K562 (cell line): ENCODE data around the gene SOS2. TPM values are rescaled to one million over a fixed set of nuclear protein-coding genes. Genes with fewer than 3 reads are reported as not detected.

ENCODE experiments used
- ATAC-seq: fragments of 200-7000 bp; cut with Tn5 transposase; 3 replicates; pipeline ENCODE4 v1.9.1; 2020; ENCODE audit warnings: moderate library complexity
- BruUV-seq: library from RNA; stranded (reverse); fragments of 400-500 nt; replicated peaks from 2 replicates; lab custom pipeline; 2021; lab: Mats Ljungman, UMichigan
- CTCF ChIA-PET: fragments of 300-600 bp; formaldehyde crosslinking; extraction: SDS; loops from one replicate; lab custom pipeline; 2021; ENCODE audit warnings: low intra/inter-chr PET ratio; lab: Yijun Ruan, JAX
- POLR2A ChIA-PET: fragments of 300-600, 350-650 bp; sonication (Branson Sonifier 250); formaldehyde crosslinking; extraction: SDS; loops from one replicate; lab custom pipeline; 2021; ENCODE audit warnings: antibody characterized with exemption, inconsistent platforms; lab: Yijun Ruan, JAX
- DNase-seq, 4 experiments: peaks; one replicate each; pipeline versions ENCODE4 v3.0.0 to v3.0.0-alpha.2; 2011 to 2018; ENCODE audit warnings: low spot score in 3 of 4, mixed read lengths in 3 of 4; ENCODE audit errors: extremely low read depth in 1 of 4
- FAIRE-seq: peaks from 2 replicates; lab custom pipeline; 2011; peaks lifted over from hg19 to GRCh38; lab: Jason Lieb, UNC
- H2AFZ ChIP-seq: 2 replicates; pipeline ENCODE4 v1.6.0; 2011; ENCODE audit warnings: low read depth, low read length, control low read depth, inconsistent platforms
- H3K27ac ChIP-seq: fragments of 200-600 bp; 3 replicates; pipeline ENCODE4 v1.8.0; 2011; ENCODE audit warnings: low read depth, mild to moderate bottlenecking, control low read depth, inconsistent platforms, low read length, moderate library complexity, mixed read lengths; ENCODE audit errors: extremely low read depth
- H3K27me3 ChIP-seq, 2 experiments: fragments of 300-600 bp in 1 of 2; 2 replicates in 1 of 2; 3 replicates in 1 of 2; pipeline versions ENCODE4 v1.6.0 to v1.8.0; 2011; ENCODE audit warnings: inconsistent platforms in 2 of 2, low read length in 2 of 2, mild to moderate bottlenecking in 1 of 2, mixed read lengths in 1 of 2, moderate library complexity in 1 of 2; ENCODE audit not compliant: control insufficient read depth in 2 of 2, insufficient read depth in 2 of 2
- H3K36me3 ChIP-seq: fragments of 300-600 bp; 3 replicates; pipeline ENCODE4 v1.8.0; 2011; ENCODE audit warnings: mild to moderate bottlenecking, low read length, inconsistent platforms; ENCODE audit not compliant: control insufficient read depth, insufficient read depth
- H3K4me1 ChIP-seq, 2 experiments: fragments of 200-600 bp in 1 of 2; replicated peaks in 1 of 2; 2 replicates in 1 of 2; 3 replicates in 1 of 2; pipeline versions ENCODE4 v1.5.1 to v1.8.0; 2011; ENCODE audit warnings: inconsistent platforms in 2 of 2, low read length in 2 of 2, mild to moderate bottlenecking in 1 of 2, mixed read lengths in 1 of 2, moderate library complexity in 1 of 2; ENCODE audit not compliant: control insufficient read depth in 2 of 2, insufficient read depth in 2 of 2
- H3K4me2 ChIP-seq: 2 replicates; pipeline ENCODE4 v1.6.1; 2011; ENCODE audit warnings: low read length, control low read depth, inconsistent platforms, mixed read lengths; ENCODE audit not compliant: insufficient read depth
- H3K4me3 ChIP-seq: fragments of 200-600 bp; sonication (generic), shearing (Covaris generic); 2 replicates; pipeline ENCODE4 v1.5.1; 2016; ENCODE audit warnings: control low read depth, inconsistent platforms
- H3K79me2 ChIP-seq: fragments of 200-600 bp; 3 replicates; pipeline ENCODE4 v1.8.0; 2011; ENCODE audit warnings: low read length, inconsistent platforms; ENCODE audit not compliant: control insufficient read depth, insufficient read depth
- H3K9ac ChIP-seq, 2 experiments: 2 replicates each; pipeline versions ENCODE4 v1.6.0 to v1.6.1; 2011; ENCODE audit warnings: low read depth in 2 of 2, low read length in 2 of 2, control low read depth in 1 of 2, inconsistent platforms in 1 of 2, mild to moderate bottlenecking in 1 of 2, mixed read lengths in 1 of 2; ENCODE audit not compliant: insufficient read depth in 1 of 2
- H3K9me1 ChIP-seq: one replicate; pipeline ENCODE4 v1.6.0; 2011; ENCODE audit warnings: inconsistent platforms, mild to moderate bottlenecking, low read length, moderate library complexity; ENCODE audit not compliant: control insufficient read depth, insufficient read depth
- H3K9me3 ChIP-seq: replicated peaks from 2 replicates; pipeline ENCODE4 v1.5.1; 2011; ENCODE audit warnings: low read depth, low read length, inconsistent platforms; ENCODE audit not compliant: control insufficient read depth, insufficient read depth
- H4K20me1 ChIP-seq: replicated peaks from 2 replicates; pipeline ENCODE4 v1.6.1; 2011; ENCODE audit warnings: low read length, inconsistent platforms, mixed read lengths; ENCODE audit not compliant: control insufficient read depth, insufficient read depth
- CHD4 ChIP-seq: fragments of 200-600 bp; sonication (generic); IDR thresholded peaks from 3 replicates; pipeline ENCODE4 v1.6.1; 2012; ENCODE audit warnings: low read depth, mild to moderate bottlenecking, mixed read lengths, low read length, inconsistent platforms; ENCODE audit not compliant: insufficient read depth, insufficient replicate concordance, poor library complexity, severe bottlenecking
- FOXK1 ChIP-seq: sonication (generic); formaldehyde crosslinking; IDR thresholded peaks from 2 replicates; pipeline ENCODE4 v1.8.0; 2022; ENCODE audit warnings: missing genetic modification reagents, mild to moderate bottlenecking, borderline replicate concordance
- GTF2E2 ChIP-seq: fragments of 200-800 bp; sonication (Bioruptor generic); IDR thresholded peaks from 2 replicates; pipeline ENCODE4 v1.6.1; 2016; ENCODE audit warnings: missing genetic modification characterization, missing compliant biosample characterization
- MTA3 ChIP-seq: fragments of 450-650 bp; formaldehyde crosslinking; IDR thresholded peaks from 2 replicates; pipeline ENCODE4 v1.6.1; 2017; ENCODE audit warnings: mild to moderate bottlenecking, borderline replicate concordance
- MYC ChIP-seq, 2 experiments: fragments of 250-450 bp in 1 of 2; sonication (Bioruptor Pico) in 1 of 2; IDR thresholded peaks; 2 replicates each; pipeline versions ENCODE4 v1.5.1 to v1.6.1; 2012 to 2021; ENCODE audit warnings: low read depth in 2 of 2, borderline replicate concordance in 1 of 2, improper control_type of control experiment in 1 of 2, low read length in 1 of 2, mild to moderate bottlenecking in 1 of 2, moderate library complexity in 1 of 2
- NRF1 ChIP-seq, 2 experiments: fragments of 450-650 bp; IDR thresholded peaks in 1 of 2; conservative IDR thresholded peaks in 1 of 2; 2 replicates each; pipeline ENCODE4 v1.6.1; 2014; ENCODE audit warnings: mild to moderate bottlenecking in 2 of 2
- THRA ChIP-seq: fragments of 450-650 bp; IDR thresholded peaks from 2 replicates; pipeline ENCODE4 v1.6.1; 2017; ENCODE audit warnings: mild to moderate bottlenecking, moderate library complexity
- ZFPM2 ChIP-seq: fragments of 250-450 bp; sonication (Bioruptor Pico); IDR thresholded peaks from 2 replicates; pipeline ENCODE4 v1.5.1; 2022; ENCODE audit warnings: mild to moderate bottlenecking
- ZHX1 ChIP-seq: fragments of 150-350 bp; conservative IDR thresholded peaks from 2 replicates; pipeline ENCODE4 v1.6.1; 2014; ENCODE audit warnings: low read length
- ZNF253 ChIP-seq: fragments of 250-450 bp; sonication (Bioruptor Pico); conservative IDR thresholded peaks from 2 replicates; pipeline ENCODE4 v1.6.1; 2021; ENCODE audit warnings: mild to moderate bottlenecking
- ZNF324 ChIP-seq: fragments of 250-450 bp; sonication (Bioruptor Pico); IDR thresholded peaks from 2 replicates; pipeline ENCODE4 v1.4.0; 2020; ENCODE audit warnings: mild to moderate bottlenecking
- WGBS: fragments of 100-300 bp; shearing (Covaris generic); methylation state at CpG from one replicate; pipeline ENCODE4 v1.1.6; 2016; ENCODE audit warnings: low coverage, mixed read lengths; ENCODE audit not compliant: insufficient coverage; ENCODE audit errors: missing lambda C conversion rate; 5-methylcytosine and 5-hydroxymethylcytosine counted together
- in situ Hi-C: fragments of 300-500 bp; cut with MboI; formaldehyde crosslinking; loops from 4 replicates; pipeline ENCODE4 v1.15.0; 2018; ENCODE audit warnings: inconsistent platforms, mixed read lengths
- intact Hi-C: fragments of 100-400 bp; cut with micrococcal nuclease; formaldehyde crosslinking; loops from 2 replicates; pipeline ENCODE4 v1.14.2; 2022
- polyA plus RNA-seq, 8 experiments: library from polyadenylated mRNA; depleted of rRNA in 4 of 8; stranded (reverse) in 5 of 8; unstranded in 3 of 8; fragments of >200 nt; fragmentation: Nextera tagmentation in 2 of 8; fragmentation: Illumina TruSeq in 1 of 8; extraction: Ambion mirVana in 2 of 8; extraction: Trizol in 1 of 8; gene quantifications; 2 replicates each; pipeline versions ENCODE4 v1.2.1 to v1.2.3, GENCODE V29; 2011 to 2014; ENCODE audit warnings: inconsistent platforms in 1 of 8, missing spikeins in 1 of 8
- total RNA-seq, 7 experiments: library from RNA; depleted of rRNA in 6 of 7; stranded (reverse); fragments of >200 nt in 6 of 7; fragmentation: Illumina TruSeq in 2 of 7; extraction: Trizol in 2 of 7; gene quantifications; 2 replicates each; pipeline versions ENCODE4 v1.2.1 to v1.2.3, GENCODE V29; 2011 to 2021; ENCODE audit warnings: low replicate concordance in 1 of 7

SOS2 gene
- total and polyA plus RNA-seq, 9 of the 15 experiments (the other 6 are each of a cell fraction or from before 2014, with no cell fraction given): 2.2 to 13.1 (median 10.5) TPM

GRCh38 chr14:50270932-50271331, 39.6 kb upstream of the SOS2 start:
- TF ChIP-seq ZNF253 (CRISPR knock-in tag): no peak
- TF ChIP-seq ZFPM2: no peak
- no peak for TF ChIP-seq MYC (IDR thresholded peaks at IDR 0.05; ENCODE audit: low read depth, low read length)
- no peak for TF ChIP-seq MYC (CRISPR knock-in tag; IDR thresholded peaks at IDR 0.05; ENCODE audit: borderline replicate concordance, low read depth)
- TF ChIP-seq NRF1 (conservative IDR thresholded peaks at IDR 0.05 in 1 of 2, IDR thresholded peaks at IDR 0.05 in 1 of 2): no peak
- no peak for TF ChIP-seq ZNF324
- no peak for TF ChIP-seq GTF2E2 (tag)
- no peak for TF ChIP-seq THRA
- no peak for TF ChIP-seq ZHX1
- no peak for TF ChIP-seq FOXK1 (CRISPR knock-in tag)
- no peak for TF ChIP-seq CHD4
- TF ChIP-seq MTA3: no peak
- Histone ChIP-seq H3K36me3 (no peaks in the 10 kb centered on the region), H3K4me1 (no peaks in the 10 kb centered on the region), H3K9me1 (no peaks in the 10 kb centered on the region), H3K9me3 (no peaks in the 10 kb centered on the region), H3K27ac (no peak overlapping the region), H3K27me3 (no peaks in the 10 kb centered on the region), H4K20me1 (no peaks in the 10 kb centered on the region), H3K4me2 (no peak overlapping the region), H2AFZ (no peak overlapping the region), H3K9ac (no peak overlapping the region), H3K79me2 (no peaks in the 10 kb centered on the region), H3K4me3 (no peak overlapping the region)
- intact Hi-C loops: no loop called here
- ATAC-seq (no peak), FAIRE-seq (no peak), DNase-seq (no peak)
- BruUV-seq: no TSS peak
- in situ Hi-C loops: no loop called here
- CTCF ChIA-PET: no interaction called here
- POLR2A ChIA-PET: no interaction called here
- WGBS: 85% methylated on average over 6 of the region's 6 CpGs
